Left cardiac atrium (tissue), 4 donors: ENCODE results near the gene OPCML. TPM values are rescaled to one million over a fixed set of nuclear protein-coding genes. Genes with fewer than 3 reads are reported as not detected.
A peak's percentile ranks its signal among the peaks of the same experiment; 100 is the strongest.

Experiments
- ATAC-seq, 2 donors: fragments of 200-7000 bp; cut with Tn5 transposase; one replicate each; pipeline ENCODE4 v1.9.1; 2020; ENCODE audit warnings: mild to moderate bottlenecking in 2 of 2, moderate library complexity in 2 of 2
- DNase-seq: peaks from one replicate; pipeline ENCODE4 v3.0.0-alpha.2; 2020
- intact Hi-C, 2 donors: fragments of 100-400 bp; cut with DNase I; formaldehyde crosslinking; loops; one replicate each; pipeline versions ENCODE4 v1.14.1 to v1.15.1; 2022 to 2023
- total RNA-seq, 2 donors: library from RNA; stranded (reverse); fragmentation: NEBNext Ultra II Directional; extraction: Animal tissue kit (Norgen Biotek cat#: 25700); gene quantifications; one replicate each; pipeline ENCODE4 v1.2.1, GENCODE V29; 2021
- donor health status: DM: no; HTN: yes; CAD: no.
- donor health status: DM: no; HTN: yes; CAD: no; lungs with severe emphysema.
- donor health status: DM: yes; HTN: yes; CAD: no.
- donor health status: Dilated cardiomyopathy.

The OPCML gene
- total RNA-seq, 2 donors from 2014 or later, result 0.76 TPM; not detected in 1

GRCh38 chr11:133171374-133171773 is 360.9 kb downstream of the OPCML start:
- intact Hi-C loops, result no loop called here
- no peak for ATAC-seq
- DNase-seq, result no peak

GRCh38 chr11:133168016-133168415 is 364.3 kb downstream of the OPCML start:
- ATAC-seq, result no peak
- DNase-seq, result no peak
- intact Hi-C loops, result no loop called here

GRCh38 chr11:133166662-133167061 is 365.6 kb downstream of the OPCML start:
- intact Hi-C loops, result no loop called here
- ATAC-seq, result no peak
- no peak for DNase-seq

GRCh38 chr11:133164986-133165385 is 367.3 kb downstream of the OPCML start:
- intact Hi-C loops, result loop anchor here (5.0 kb wide), 1 partner anchor 83 kb away; no protein-coding TSS in a partner anchor
- no peak for ATAC-seq
- no peak for DNase-seq

- intact Hi-C loops, result loop anchor here (5.0 kb wide), 1 partner anchor 81 kb away; no protein-coding TSS in a partner anchor
- ATAC-seq (peak; percentile 63 to 81), DNase-seq (no peak)
These were observed 368.6 kb downstream of the OPCML start for GRCh38 chr11:133163463-133164419.

GRCh38 chr11:133162227-133162626 is 370.1 kb downstream of the OPCML start:
- intact Hi-C loops, result loop anchor here (5.0 kb wide), 1 partner anchor 80 kb away; no protein-coding TSS in a partner anchor
- DNase-seq, result no peak
- ATAC-seq, result no peak

- DNase-seq (no peak), ATAC-seq (no peak)
- intact Hi-C loops, result loop anchor here (5.0 kb wide), 1 partner anchor 78 kb away; no protein-coding TSS in a partner anchor
These were observed 371.5 kb downstream of the OPCML start for GRCh38 chr11:133160754-133161153.

- intact Hi-C loops, result no loop called here
- DNase-seq, result no peak
These were observed 375.1 kb downstream of the OPCML start for GRCh38 chr11:133156986-133157745.

GRCh38 chr11:133154781-133155180 is 377.5 kb downstream of the OPCML start:
- ATAC-seq (no peak), DNase-seq (no peak)
- intact Hi-C loops, result no loop called here

More at GRCh38 chr11:133156986-133157745, 375.1 kb downstream of the OPCML start:
- peak in 1 of 2 donors; percentile 38 for ATAC-seq

- intact Hi-C loops, result no loop called here
- ATAC-seq (no peak), DNase-seq (no peak)
These were observed 378.2 kb downstream of the OPCML start for GRCh38 chr11:133154076-133154475.

- ATAC-seq (peak; percentile 50 to 57), DNase-seq (no peak)
- intact Hi-C loops, result no loop called here
These were observed 379.3 kb downstream of the OPCML start for GRCh38 chr11:133153031-133153430.

GRCh38 chr11:133149698-133150097 is 382.6 kb downstream of the OPCML start:
- ATAC-seq, result peak; percentile 76 to 95
- DNase-seq, result no peak
- intact Hi-C loops, result no loop called here

- ATAC-seq, result no peak
- intact Hi-C loops, result no loop called here
These were observed 384.7 kb downstream of the OPCML start for GRCh38 chr11:133147625-133148024.

GRCh38 chr11:133146697-133147306 is 385.5 kb downstream of the OPCML start:
- intact Hi-C loops, result no loop called here
- ATAC-seq (no peak), DNase-seq (no peak)

More at GRCh38 chr11:133147625-133148024, 384.7 kb downstream of the OPCML start:
- no peak for DNase-seq

- no peak for DNase-seq
- ATAC-seq, result no peak
- intact Hi-C loops, result loop anchor here in 1 of 2 donors (10.0 kb wide), 1 partner anchor 697 kb away; no protein-coding TSS in a partner anchor
These were observed 394.4 kb downstream of the OPCML start for GRCh38 chr11:133137939-133138338.

GRCh38 chr11:133137270-133137669 is 395.0 kb downstream of the OPCML start:
- DNase-seq (no peak), ATAC-seq (no peak)
- intact Hi-C loops, result loop anchor here in 1 of 2 donors (10.0 kb wide), 1 partner anchor 698 kb away; no protein-coding TSS in a partner anchor

GRCh38 chr11:133136376-133136775 is 395.9 kb downstream of the OPCML start:
- intact Hi-C loops, result loop anchor here in 1 of 2 donors (10.0 kb wide), 1 partner anchor 698 kb away; no protein-coding TSS in a partner anchor
- no peak for ATAC-seq
- no peak for DNase-seq

GRCh38 chr11:133134314-133135173 is 397.8 kb downstream of the OPCML start:
- ATAC-seq, result peak in 1 of 2 donors; percentile 89
- intact Hi-C loops, result loop anchor here (5.0 to 10.0 kb wide), 2 partner anchors 698 to 700 kb away; no protein-coding TSS in a partner anchor

More at GRCh38 chr11:133134314-133135173, 397.8 kb downstream of the OPCML start:
- peak; percentile 69 for DNase-seq
